Spleen (tissue), 7 donors: ENCODE results near the gene REXO4.

Experiments
- POLR2AphosphoS5 ChIP-seq, 3 donors: sonication (generic); formaldehyde crosslinking; IDR thresholded peaks; one replicate each; pipeline ENCODE4 v1.5.1; 2017; ENCODE audit warnings: antibody characterized with exemption in 3 of 3
- TF ChIP-seq, protein P1 (sequence below), 11 experiments: fragments of 200-600 bp in 7 of 11; fragments of 450-650 bp in 4 of 11; sonication (generic) in 4 of 11; IDR thresholded peaks in 8 of 11; conservative IDR thresholded peaks in 3 of 11; 1 replicate in 7 of 11; 2 replicates in 4 of 11; pipeline versions ENCODE4 v1.4.0 to v1.8.0; 2016 to 2021; ENCODE audit warnings: antibody characterized with exemption in 11 of 11, inconsistent platforms in 4 of 11, mild to moderate bottlenecking in 1 of 11
- donor health status: DM: no; HTN: no; CAD: no; lungs with moderate emphysema.
- donor health status: DM: no; HTN: no; CAD: no.
- donor health status: DM: no; HTN: no; CAD: no.

GRCh38 chr9:133362359-133363044 is 55.3 kb downstream of the REXO4 start:
- TF ChIP-seq POLR2AphosphoS5 (IDR thresholded peaks at IDR 0.05), result peak; percentile 33 to 71 (median 50)
- TF ChIP-seq, protein P1, sequence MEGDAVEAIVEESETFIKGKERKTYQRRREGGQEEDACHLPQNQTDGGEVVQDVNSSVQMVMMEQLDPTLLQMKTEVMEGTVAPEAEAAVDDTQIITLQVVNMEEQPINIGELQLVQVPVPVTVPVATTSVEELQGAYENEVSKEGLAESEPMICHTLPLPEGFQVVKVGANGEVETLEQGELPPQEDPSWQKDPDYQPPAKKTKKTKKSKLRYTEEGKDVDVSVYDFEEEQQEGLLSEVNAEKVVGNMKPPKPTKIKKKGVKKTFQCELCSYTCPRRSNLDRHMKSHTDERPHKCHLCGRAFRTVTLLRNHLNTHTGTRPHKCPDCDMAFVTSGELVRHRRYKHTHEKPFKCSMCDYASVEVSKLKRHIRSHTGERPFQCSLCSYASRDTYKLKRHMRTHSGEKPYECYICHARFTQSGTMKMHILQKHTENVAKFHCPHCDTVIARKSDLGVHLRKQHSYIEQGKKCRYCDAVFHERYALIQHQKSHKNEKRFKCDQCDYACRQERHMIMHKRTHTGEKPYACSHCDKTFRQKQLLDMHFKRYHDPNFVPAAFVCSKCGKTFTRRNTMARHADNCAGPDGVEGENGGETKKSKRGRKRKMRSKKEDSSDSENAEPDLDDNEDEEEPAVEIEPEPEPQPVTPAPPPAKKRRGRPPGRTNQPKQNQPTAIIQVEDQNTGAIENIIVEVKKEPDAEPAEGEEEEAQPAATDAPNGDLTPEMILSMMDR (IDR thresholded peaks at IDR 0.05 in 8 of 11, conservative IDR thresholded peaks at IDR 0.05 in 3 of 11), result no peak
